ENCODE results near the gene EGR4.

EGR4 gene

GRCh38 chr2:73250872-73251846, 42.2 kb downstream of the EGR4 start:
- Histone ChIP-seq H3K4me3 (ENCODE audit: insufficient read depth, low read depth, low read length) (no peak overlapping the region), H3K27me3 (ENCODE audit: control insufficient read depth, insufficient read depth, low read length, poor library complexity, severe bottlenecking) (no peaks in the 10 kb centered on the region), H3K27ac (ENCODE audit: insufficient read depth, low read depth, low read length, poor library complexity, severe bottlenecking) (no peak overlapping the region), H3K9me3 (ENCODE audit: control insufficient read depth, low read length) (no peaks in the 10 kb centered on the region), H3K36me3 (ENCODE audit: control insufficient read depth, insufficient read depth, low read length) (peaks cover 61% of the 10 kb centered on the region), H3K4me1 (ENCODE audit: control insufficient read depth, insufficient read depth, low read length) (peaks cover 4% of the 10 kb centered on the region)
- WGBS, 2 experiments = 93% methylated on average over 17 of the region's 17 CpGs

- Histone ChIP-seq H3K4me1 (ENCODE audit: control insufficient read depth, insufficient read depth, low read length) (no peaks in the 10 kb centered on the region), H3K9me3 (ENCODE audit: control insufficient read depth, low read length) (no peaks in the 10 kb centered on the region), H3K4me3 (ENCODE audit: insufficient read depth, low read depth, low read length) (no peak overlapping the region), H3K27me3 (ENCODE audit: control insufficient read depth, insufficient read depth, low read length, poor library complexity, severe bottlenecking) (no peaks in the 10 kb centered on the region), H3K27ac (ENCODE audit: insufficient read depth, low read depth, low read length, poor library complexity, severe bottlenecking) (no peak overlapping the region), H3K36me3 (ENCODE audit: control insufficient read depth, insufficient read depth, low read length) (peaks cover 77% of the 10 kb centered on the region)
- 91 to 95% methylated on average over 9 of the region's 9 CpGs for WGBS, 2 experiments
Observed at GRCh38 chr2:73249636-73250035, 43.7 kb downstream of the EGR4 start.

- no peak overlapping the region for H3K27ac ChIP-seq (ENCODE audit: insufficient read depth, low read depth, low read length, poor library complexity, severe bottlenecking)
- H3K27me3 ChIP-seq (ENCODE audit: control insufficient read depth, insufficient read depth, low read length, poor library complexity, severe bottlenecking) = no peaks in the 10 kb centered on the region
- H3K4me3 ChIP-seq (ENCODE audit: insufficient read depth, low read depth, low read length) = no peak overlapping the region
- H3K4me1 ChIP-seq (ENCODE audit: control insufficient read depth, insufficient read depth, low read length) = no peaks in the 10 kb centered on the region
- no peaks in the 10 kb centered on the region for H3K9me3 ChIP-seq (ENCODE audit: control insufficient read depth, low read length)
- WGBS, 2 experiments = 92 to 94% methylated on average over 3 of the region's 3 CpGs
- peaks cover 71% of the 10 kb centered on the region for H3K36me3 ChIP-seq (ENCODE audit: control insufficient read depth, insufficient read depth, low read length)
Observed at GRCh38 chr2:73246850-73247249, 46.5 kb downstream of the EGR4 start.

GRCh38 chr2:73244580-73244979, 48.8 kb downstream of the EGR4 start:
- Histone ChIP-seq H3K27ac (ENCODE audit: insufficient read depth, low read depth, low read length, poor library complexity, severe bottlenecking) (no peak overlapping the region), H3K9me3 (ENCODE audit: control insufficient read depth, low read length) (no peaks in the 10 kb centered on the region), H3K36me3 (ENCODE audit: control insufficient read depth, insufficient read depth, low read length) (peaks cover 71% of the 10 kb centered on the region), H3K4me3 (ENCODE audit: insufficient read depth, low read depth, low read length) (no peak overlapping the region), H3K27me3 (ENCODE audit: control insufficient read depth, insufficient read depth, low read length, poor library complexity, severe bottlenecking) (no peaks in the 10 kb centered on the region), H3K4me1 (ENCODE audit: control insufficient read depth, insufficient read depth, low read length) (no peaks in the 10 kb centered on the region)
- WGBS, 2 experiments = 94 to 95% methylated on average over 3 of the region's 3 CpGs

- 90 to 91% methylated on average over 5 of the region's 5 CpGs for WGBS, 2 experiments
- Histone ChIP-seq H3K27me3 (ENCODE audit: control insufficient read depth, insufficient read depth, low read length, poor library complexity, severe bottlenecking) (no peaks in the 10 kb centered on the region), H3K27ac (ENCODE audit: insufficient read depth, low read depth, low read length, poor library complexity, severe bottlenecking) (no peak overlapping the region), H3K36me3 (ENCODE audit: control insufficient read depth, insufficient read depth, low read length) (peaks cover 67% of the 10 kb centered on the region), H3K4me1 (ENCODE audit: control insufficient read depth, insufficient read depth, low read length) (no peaks in the 10 kb centered on the region), H3K9me3 (ENCODE audit: control insufficient read depth, low read length) (no peaks in the 10 kb centered on the region), H3K4me3 (ENCODE audit: insufficient read depth, low read depth, low read length) (no peak overlapping the region)
Observed at GRCh38 chr2:73243884-73244570, 49.3 kb downstream of the EGR4 start.

All from ectodermal cell (in vitro differentiated cells).